ENCODE results near the gene PKN1.

GRCh38 chr19:14418856-14419105 lies 14.3 kb upstream of the PKN1 start:
- TF ChIP-seq EZH2 (IDR thresholded peaks at IDR 0.05; ENCODE audit: insufficient read depth, poor library complexity, severe bottlenecking) (no peak), EZH2phosphoT487 (IDR thresholded peaks at IDR 0.05; ENCODE audit: insufficient read depth, low read depth) (no peak)

Measured in GM23248 (cell line).